Neural progenitor cell (in vitro differentiated cells): ENCODE measurements around the gene PPP5C.
A peak's percentile ranks its signal among the peaks of the same experiment; 100 is the strongest.

ENCODE experiments used
- CTCF ChIP-seq: fragments of 200-600 bp; sonication (generic); IDR thresholded peaks from 2 replicates; pipeline ENCODE4 v1.5.1; 2017; ENCODE audit warnings: antibody characterized with exemption, mild to moderate bottlenecking
- EZH2 ChIP-seq: fragments of 200-600 bp; sonication (generic); IDR thresholded peaks from 2 replicates; pipeline ENCODE4 v1.6.1; 2017; ENCODE audit warnings: antibody characterized with exemption, mild to moderate bottlenecking, moderate library complexity
- EZH2phosphoT487 ChIP-seq: fragments of 200-600 bp; sonication (generic); IDR thresholded peaks from 2 replicates; pipeline ENCODE4 v1.6.1; 2017; ENCODE audit warnings: antibody characterized with exemption

GRCh38 chr19:46297700-46298478, 49.0 kb upstream of the PPP5C start:
- TF ChIP-seq CTCF (peak; percentile 26), EZH2 (no peak), EZH2phosphoT487 (no peak)
